Measurements from ENCODE around the gene IZUMO4. TPM values are rescaled to one million over a fixed set of nuclear protein-coding genes. Genes with fewer than 3 reads are reported as not detected.

The IZUMO4 gene
- total and polyA plus RNA-seq, 10 of the 15 experiments (the other 5 are each of a cell fraction or from before 2014, with no cell fraction given): 0.53 to 27.1 (median 7.5) TPM

DNA sequence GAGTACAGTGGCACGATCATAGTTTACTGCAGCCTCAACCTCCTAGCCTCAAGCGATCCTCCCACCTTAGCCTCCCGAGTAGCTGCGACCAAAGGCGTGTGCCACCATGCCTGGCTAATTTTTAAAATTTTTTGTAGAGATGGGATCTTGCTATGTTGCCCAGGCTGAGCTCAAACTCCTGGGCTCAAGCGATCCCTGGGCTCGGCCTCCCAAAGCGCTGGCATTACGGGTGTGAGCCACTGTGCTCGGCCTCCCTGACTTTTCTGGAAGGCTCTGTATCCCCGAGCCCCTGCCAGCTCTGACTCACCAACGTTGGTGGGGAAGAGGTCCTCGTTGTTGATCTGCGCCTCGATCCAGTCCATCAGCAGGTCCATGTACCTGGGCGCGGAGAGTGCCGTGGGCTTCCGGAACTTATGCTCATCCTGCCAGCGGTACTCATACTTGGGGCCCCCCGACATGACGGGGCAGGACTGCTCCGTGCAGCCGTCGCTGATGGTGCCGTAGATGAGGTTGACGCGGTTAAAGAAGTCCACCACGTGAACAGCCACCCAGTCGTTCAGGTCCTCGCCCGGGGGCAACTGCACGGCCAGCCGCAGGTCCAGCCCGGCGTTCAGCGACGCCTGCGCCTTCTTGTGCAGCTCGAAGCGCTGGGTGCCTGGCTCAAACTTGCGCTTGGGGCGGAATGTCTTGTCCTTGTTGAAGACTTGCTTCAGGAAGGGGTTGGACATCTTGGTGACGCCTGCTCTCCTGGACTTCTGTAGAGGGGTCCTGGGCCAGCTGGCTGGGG lies 18.7 kb upstream of the IZUMO4 start (continued):
- TF ChIP-seq SRF (IDR thresholded peaks at IDR 0.05; ENCODE audit: low read depth in 2 of 2, low read length in 2 of 2): no peak
- TF ChIP-seq, protein P1, sequence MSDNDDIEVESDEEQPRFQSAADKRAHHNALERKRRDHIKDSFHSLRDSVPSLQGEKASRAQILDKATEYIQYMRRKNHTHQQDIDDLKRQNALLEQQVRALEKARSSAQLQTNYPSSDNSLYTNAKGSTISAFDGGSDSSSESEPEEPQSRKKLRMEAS (IDR thresholded peaks at IDR 0.05; ENCODE audit: low read depth, low read length): no peak
- TF ChIP-seq, protein P2, sequence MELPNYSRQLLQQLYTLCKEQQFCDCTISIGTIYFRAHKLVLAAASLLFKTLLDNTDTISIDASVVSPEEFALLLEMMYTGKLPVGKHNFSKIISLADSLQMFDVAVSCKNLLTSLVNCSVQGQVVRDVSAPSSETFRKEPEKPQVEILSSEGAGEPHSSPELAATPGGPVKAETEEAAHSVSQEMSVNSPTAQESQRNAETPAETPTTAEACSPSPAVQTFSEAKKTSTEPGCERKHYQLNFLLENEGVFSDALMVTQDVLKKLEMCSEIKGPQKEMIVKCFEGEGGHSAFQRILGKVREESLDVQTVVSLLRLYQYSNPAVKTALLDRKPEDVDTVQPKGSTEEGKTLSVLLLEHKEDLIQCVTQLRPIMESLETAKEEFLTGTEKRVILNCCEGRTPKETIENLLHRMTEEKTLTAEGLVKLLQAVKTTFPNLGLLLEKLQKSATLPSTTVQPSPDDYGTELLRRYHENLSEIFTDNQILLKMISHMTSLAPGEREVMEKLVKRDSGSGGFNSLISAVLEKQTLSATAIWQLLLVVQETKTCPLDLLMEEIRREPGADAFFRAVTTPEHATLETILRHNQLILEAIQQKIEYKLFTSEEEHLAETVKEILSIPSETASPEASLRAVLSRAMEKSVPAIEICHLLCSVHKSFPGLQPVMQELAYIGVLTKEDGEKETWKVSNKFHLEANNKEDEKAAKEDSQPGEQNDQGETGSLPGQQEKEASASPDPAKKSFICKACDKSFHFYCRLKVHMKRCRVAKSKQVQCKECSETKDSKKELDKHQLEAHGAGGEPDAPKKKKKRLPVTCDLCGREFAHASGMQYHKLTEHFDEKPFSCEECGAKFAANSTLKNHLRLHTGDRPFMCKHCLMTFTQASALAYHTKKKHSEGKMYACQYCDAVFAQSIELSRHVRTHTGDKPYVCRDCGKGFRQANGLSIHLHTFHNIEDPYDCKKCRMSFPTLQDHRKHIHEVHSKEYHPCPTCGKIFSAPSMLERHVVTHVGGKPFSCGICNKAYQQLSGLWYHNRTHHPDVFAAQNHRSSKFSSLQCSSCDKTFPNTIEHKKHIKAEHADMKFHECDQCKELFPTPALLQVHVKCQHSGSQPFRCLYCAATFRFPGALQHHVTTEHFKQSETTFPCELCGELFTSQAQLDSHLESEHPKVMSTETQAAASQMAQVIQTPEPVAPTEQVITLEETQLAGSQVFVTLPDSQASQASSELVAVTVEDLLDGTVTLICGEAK (IDR thresholded peaks at IDR 0.05; ENCODE audit: borderline replicate concordance): 0 out of 2 replicates have a peak, but pooled peaks have one; percentile 33
- TF ChIP-seq EGR1 (IDR thresholded peaks at IDR 0.05; ENCODE audit: borderline replicate concordance in 1 of 2, low read depth in 2 of 2, low read length in 2 of 2): no peak
- no peak for TF ChIP-seq TARDBP (IDR thresholded peaks at IDR 0.05; ENCODE audit: borderline replicate concordance)
- TF ChIP-seq POLR2AphosphoS5 (IDR thresholded peaks at IDR 0.05; ENCODE audit: low read length): peak; percentile 26; the same call in 1 of the 2 replicates
- TF ChIP-seq PAX5 (IDR thresholded peaks at IDR 0.05; ENCODE audit: borderline replicate concordance, low read depth, low read length): no peak
- TF ChIP-seq, protein P3, sequence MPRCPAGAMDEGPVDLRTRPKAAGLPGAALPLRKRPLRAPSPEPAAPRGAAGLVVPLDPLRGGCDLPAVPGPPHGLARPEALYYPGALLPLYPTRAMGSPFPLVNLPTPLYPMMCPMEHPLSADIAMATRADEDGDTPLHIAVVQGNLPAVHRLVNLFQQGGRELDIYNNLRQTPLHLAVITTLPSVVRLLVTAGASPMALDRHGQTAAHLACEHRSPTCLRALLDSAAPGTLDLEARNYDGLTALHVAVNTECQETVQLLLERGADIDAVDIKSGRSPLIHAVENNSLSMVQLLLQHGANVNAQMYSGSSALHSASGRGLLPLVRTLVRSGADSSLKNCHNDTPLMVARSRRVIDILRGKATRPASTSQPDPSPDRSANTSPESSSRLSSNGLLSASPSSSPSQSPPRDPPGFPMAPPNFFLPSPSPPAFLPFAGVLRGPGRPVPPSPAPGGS (IDR thresholded peaks at IDR 0.05; ENCODE audit: borderline replicate concordance, insufficient read depth, low read depth, low read length, poor library complexity, severe bottlenecking): no peak
- TF ChIP-seq, protein P4, sequence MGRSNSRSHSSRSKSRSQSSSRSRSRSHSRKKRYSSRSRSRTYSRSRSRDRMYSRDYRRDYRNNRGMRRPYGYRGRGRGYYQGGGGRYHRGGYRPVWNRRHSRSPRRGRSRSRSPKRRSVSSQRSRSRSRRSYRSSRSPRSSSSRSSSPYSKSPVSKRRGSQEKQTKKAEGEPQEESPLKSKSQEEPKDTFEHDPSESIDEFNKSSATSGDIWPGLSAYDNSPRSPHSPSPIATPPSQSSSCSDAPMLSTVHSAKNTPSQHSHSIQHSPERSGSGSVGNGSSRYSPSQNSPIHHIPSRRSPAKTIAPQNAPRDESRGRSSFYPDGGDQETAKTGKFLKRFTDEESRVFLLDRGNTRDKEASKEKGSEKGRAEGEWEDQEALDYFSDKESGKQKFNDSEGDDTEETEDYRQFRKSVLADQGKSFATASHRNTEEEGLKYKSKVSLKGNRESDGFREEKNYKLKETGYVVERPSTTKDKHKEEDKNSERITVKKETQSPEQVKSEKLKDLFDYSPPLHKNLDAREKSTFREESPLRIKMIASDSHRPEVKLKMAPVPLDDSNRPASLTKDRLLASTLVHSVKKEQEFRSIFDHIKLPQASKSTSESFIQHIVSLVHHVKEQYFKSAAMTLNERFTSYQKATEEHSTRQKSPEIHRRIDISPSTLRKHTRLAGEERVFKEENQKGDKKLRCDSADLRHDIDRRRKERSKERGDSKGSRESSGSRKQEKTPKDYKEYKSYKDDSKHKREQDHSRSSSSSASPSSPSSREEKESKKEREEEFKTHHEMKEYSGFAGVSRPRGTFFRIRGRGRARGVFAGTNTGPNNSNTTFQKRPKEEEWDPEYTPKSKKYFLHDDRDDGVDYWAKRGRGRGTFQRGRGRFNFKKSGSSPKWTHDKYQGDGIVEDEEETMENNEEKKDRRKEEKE (IDR thresholded peaks at IDR 0.05): no peak
- TF ChIP-seq, protein P5, sequence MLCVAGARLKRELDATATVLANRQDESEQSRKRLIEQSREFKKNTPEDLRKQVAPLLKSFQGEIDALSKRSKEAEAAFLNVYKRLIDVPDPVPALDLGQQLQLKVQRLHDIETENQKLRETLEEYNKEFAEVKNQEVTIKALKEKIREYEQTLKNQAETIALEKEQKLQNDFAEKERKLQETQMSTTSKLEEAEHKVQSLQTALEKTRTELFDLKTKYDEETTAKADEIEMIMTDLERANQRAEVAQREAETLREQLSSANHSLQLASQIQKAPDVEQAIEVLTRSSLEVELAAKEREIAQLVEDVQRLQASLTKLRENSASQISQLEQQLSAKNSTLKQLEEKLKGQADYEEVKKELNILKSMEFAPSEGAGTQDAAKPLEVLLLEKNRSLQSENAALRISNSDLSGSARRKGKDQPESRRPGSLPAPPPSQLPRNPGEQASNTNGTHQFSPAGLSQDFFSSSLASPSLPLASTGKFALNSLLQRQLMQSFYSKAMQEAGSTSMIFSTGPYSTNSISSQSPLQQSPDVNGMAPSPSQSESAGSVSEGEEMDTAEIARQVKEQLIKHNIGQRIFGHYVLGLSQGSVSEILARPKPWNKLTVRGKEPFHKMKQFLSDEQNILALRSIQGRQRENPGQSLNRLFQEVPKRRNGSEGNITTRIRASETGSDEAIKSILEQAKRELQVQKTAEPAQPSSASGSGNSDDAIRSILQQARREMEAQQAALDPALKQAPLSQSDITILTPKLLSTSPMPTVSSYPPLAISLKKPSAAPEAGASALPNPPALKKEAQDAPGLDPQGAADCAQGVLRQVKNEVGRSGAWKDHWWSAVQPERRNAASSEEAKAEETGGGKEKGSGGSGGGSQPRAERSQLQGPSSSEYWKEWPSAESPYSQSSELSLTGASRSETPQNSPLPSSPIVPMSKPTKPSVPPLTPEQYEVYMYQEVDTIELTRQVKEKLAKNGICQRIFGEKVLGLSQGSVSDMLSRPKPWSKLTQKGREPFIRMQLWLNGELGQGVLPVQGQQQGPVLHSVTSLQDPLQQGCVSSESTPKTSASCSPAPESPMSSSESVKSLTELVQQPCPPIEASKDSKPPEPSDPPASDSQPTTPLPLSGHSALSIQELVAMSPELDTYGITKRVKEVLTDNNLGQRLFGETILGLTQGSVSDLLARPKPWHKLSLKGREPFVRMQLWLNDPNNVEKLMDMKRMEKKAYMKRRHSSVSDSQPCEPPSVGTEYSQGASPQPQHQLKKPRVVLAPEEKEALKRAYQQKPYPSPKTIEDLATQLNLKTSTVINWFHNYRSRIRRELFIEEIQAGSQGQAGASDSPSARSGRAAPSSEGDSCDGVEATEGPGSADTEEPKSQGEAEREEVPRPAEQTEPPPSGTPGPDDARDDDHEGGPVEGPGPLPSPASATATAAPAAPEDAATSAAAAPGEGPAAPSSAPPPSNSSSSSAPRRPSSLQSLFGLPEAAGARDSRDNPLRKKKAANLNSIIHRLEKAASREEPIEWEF (IDR thresholded peaks at IDR 0.05; ENCODE audit: insufficient replicate concordance, low read depth, low read length): no peak
- no peak for TF ChIP-seq RUNX3 (IDR thresholded peaks at IDR 0.05; ENCODE audit: low read length)
- TF ChIP-seq ZNF207 (IDR thresholded peaks at IDR 0.05; ENCODE audit: borderline replicate concordance): no peak

All from GM12878 (cell line).